ENCODE measurements around the gene GPR78.

GRCh38 chr4:8575457-8575856 is 4.7 kb upstream of the GPR78 start:
- no peak for TF ChIP-seq CTCF (optimal IDR thresholded peaks at IDR 0.05 in 1 of 3, IDR thresholded peaks at IDR 0.05 in 1 of 3, conservative IDR thresholded peaks at IDR 0.05 in 1 of 3; ENCODE audit: extremely low read depth in 1 of 3, insufficient read depth in 2 of 3, low read length in 3 of 3)
- no peak for TF ChIP-seq EZH2 (IDR thresholded peaks at IDR 0.05; ENCODE audit: low read length)
